ENCODE measurements around the gene TMED5.

- TF ChIP-seq, protein P1, sequence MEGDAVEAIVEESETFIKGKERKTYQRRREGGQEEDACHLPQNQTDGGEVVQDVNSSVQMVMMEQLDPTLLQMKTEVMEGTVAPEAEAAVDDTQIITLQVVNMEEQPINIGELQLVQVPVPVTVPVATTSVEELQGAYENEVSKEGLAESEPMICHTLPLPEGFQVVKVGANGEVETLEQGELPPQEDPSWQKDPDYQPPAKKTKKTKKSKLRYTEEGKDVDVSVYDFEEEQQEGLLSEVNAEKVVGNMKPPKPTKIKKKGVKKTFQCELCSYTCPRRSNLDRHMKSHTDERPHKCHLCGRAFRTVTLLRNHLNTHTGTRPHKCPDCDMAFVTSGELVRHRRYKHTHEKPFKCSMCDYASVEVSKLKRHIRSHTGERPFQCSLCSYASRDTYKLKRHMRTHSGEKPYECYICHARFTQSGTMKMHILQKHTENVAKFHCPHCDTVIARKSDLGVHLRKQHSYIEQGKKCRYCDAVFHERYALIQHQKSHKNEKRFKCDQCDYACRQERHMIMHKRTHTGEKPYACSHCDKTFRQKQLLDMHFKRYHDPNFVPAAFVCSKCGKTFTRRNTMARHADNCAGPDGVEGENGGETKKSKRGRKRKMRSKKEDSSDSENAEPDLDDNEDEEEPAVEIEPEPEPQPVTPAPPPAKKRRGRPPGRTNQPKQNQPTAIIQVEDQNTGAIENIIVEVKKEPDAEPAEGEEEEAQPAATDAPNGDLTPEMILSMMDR (IDR thresholded peaks at IDR 0.05), result no peak
- TF ChIP-seq POLR2A (IDR thresholded peaks at IDR 0.05), result no peak
Measured at GRCh38 chr1:93152835-93153234, 27.4 kb downstream of the TMED5 start.

All from vagina (tissue), 2 donors.